Activated CD4-positive, alpha-beta T cell treated with anti-CD3 and anti-CD28 coated beads, Interleukin-2, amount 50 U/mL, for 24 hours (primary cell): ENCODE data around the gene HOXB5.

ENCODE experiments used
- DNase-seq, 2 donors: peaks; one replicate each; pipeline ENCODE4 v3.0.0-alpha.2; 2020; ENCODE audit warnings: low read depth in 1 of 2, low spot score in 1 of 2

Gene HOXB5

GRCh38 chr17:48616717-48617470, 23.3 kb upstream of the HOXB5 start:
- DNase-seq, result no peak

- no peak for DNase-seq
These were observed 22.6 kb upstream of the HOXB5 start for GRCh38 chr17:48615963-48616716.

GRCh38 chr17:48615047-48615962, 21.7 kb upstream of the HOXB5 start, which contains the start of gene HOXB8:
HOXB8 (minus strand) TSS chr17:48615292; CDS start chr17:48614704, 588 bp downstream.
- no peak for DNase-seq

GRCh38 chr17:48613862-48614694, 20.5 kb upstream of the HOXB5 start:
- no peak for DNase-seq

DNA sequence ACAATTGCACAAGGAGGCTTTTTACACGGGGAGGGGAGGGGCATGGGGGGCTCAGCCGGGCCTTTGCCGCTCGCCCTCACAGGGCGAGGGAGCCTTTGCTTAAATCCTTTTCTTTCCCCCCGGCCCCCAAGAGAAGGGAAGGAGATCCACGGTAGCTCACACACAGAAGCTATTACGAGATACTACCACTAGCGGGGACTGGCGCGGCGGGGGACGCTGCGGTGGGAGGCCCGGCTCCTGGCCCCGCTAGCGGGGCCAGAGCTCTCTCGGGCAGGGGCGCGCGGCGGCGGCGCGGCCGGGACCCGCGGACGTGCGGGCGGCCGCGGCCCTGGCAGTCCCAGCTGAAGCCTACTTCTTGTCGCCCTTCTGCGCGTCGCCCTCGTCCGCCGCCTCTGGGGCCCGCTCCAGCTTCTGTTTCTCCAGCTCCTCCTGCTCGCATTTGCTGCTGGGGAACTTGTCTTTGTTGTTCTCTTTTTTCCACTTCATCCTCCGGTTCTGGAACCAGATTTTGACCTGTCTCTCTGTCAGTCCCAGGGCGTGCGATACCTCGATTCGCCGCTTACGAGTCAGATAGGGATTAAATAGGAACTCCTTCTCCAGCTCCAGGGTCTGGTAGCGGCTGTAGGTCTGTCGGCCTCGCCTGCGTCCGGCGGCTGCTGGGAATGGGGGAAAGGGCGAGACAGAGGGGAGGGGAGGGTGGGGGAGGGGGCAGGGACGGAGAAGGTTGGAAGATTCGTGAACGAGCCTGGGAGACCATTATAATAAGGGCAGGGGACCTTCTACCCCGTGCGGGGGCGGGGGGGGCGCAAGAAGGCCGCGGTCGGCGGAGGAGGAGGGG, 19.5 kb upstream of the HOXB5 start:
- DNase-seq, result no peak

DNA sequence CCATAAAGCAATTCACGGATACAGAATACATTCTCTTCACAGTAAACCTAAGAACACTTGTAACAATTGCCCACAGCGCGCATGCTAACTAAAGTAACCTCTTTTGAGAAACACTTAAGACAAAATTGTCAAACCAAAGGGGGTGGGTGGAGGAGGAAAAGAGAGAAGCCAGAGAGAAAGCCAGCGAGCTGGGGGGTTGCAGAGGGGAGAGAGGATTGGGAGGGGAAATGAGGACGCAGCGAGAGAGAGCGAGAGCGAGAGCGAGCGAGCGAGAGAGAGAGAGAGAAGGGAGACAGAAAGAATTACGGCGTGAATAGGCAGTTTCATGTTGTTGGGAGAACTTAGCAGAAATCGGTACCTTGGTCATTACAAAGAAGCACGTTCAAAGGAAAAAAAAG, 18.9 kb upstream of the HOXB5 start:
- DNase-seq, result no peak

DNA sequence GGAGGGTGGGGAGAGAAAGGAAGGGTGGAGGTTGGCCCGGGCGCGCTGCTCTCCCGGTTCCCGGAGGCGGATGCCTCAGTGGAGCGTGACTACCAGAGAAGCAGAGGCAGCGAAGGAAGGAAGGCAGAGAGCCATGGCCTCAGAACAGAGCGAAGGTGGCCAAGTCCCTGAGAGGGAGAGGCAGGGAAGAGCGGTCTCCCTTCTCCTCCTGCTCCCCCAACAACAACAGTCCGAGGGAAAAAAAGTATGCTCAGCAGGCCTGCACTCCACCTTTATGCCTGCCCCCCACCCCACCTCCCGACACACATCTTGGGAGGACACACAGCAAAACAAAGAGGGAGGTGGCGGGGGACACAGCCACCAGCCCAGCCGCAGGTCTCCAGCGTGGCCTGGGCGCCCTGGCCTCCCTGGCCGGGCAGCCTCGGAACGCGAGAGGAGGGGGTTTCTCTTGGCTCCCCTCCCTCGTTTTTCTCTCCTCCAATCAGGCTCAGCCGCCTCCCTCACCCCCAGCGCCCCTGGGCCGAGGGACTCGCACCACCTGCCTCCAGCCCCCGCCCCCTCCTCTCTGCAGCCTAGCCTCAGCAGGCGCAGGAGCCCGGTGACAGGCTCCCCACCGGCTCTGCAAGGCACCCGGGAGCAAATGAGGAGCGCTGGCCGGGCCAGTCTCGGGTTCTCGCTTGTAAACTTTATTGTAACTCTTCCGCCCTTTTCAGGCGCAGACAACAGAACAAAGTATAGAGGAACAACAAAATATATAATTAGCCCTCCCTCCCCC, 18.3 kb upstream of the HOXB5 start:
- DNase-seq, result no peak

DNA sequence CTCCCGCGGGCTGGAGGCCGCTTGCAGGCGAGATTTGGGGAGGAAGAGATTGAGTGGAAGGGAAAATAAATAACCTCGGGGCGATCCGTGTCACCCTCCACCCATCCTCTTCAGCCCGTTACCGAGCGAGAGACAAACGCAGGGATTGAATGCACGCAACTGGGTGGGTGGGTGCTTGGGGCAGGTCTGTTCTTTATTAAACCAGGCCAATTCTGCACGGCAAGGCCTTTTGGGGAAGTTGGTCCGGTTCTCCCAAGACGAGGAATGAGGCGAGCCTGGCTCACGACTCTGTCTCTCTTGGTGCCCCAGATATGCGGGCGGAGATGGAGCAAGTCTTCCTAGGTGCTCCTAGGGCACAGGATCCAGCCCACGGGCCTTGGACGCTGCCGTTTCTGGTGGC, 17.6 kb upstream of the HOXB5 start:
- DNase-seq, result no peak

- no peak for DNase-seq
These were observed 17.0 kb upstream of the HOXB5 start, which contains the start of gene HOXB7 for GRCh38 chr17:48610282-48611211. HOXB7 (minus strand) TSS chr17:48611017; CDS start chr17:48610918, 99 bp downstream.

GRCh38 chr17:48609759-48610281, 16.2 kb upstream of the HOXB5 start:
- DNase-seq, result no peak

GRCh38 chr17:48609033-48609432, 15.5 kb upstream of the HOXB5 start:
- DNase-seq, result no peak

- no peak for DNase-seq
These were observed 14.9 kb upstream of the HOXB5 start for GRCh38 chr17:48608494-48608834.

GRCh38 chr17:48606892-48607614, 13.5 kb upstream of the HOXB5 start:
- DNase-seq, result no peak

- DNase-seq, result no peak
These were observed 12.7 kb upstream of the HOXB5 start for GRCh38 chr17:48605991-48606891.

DNA sequence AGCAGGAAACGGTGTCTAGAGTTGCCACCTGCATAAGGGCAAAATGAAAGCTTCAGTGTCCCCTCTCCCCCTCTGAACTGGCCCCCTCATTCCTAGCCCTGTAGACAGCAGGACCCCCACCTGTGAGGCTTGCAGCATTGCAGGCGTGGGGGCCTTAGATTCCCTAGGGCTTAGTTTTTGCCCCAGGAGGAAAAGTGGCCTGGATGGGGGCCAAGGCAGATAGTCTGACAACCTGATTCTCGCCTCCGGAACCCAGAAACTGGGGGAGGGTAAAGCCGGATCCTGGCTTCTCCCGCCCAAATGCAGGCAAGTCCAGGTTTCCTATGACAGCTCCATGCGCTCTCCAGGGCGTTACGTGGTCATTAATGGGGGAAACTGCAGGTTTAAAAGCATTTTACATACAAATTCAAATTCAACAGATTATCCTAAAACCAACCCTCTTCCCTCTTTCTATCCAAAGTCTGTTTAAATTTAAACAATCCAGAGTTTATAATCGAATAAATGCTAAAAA, 11.9 kb upstream of the HOXB5 start:
- DNase-seq, result no peak
